Measurements from ENCODE around the gene IFI16. TPM values are rescaled to one million over a fixed set of nuclear protein-coding genes. Genes with fewer than 3 reads are reported as not detected.

The IFI16 gene
- total RNA-seq, 6 donors from 2014 or later, result 43.8 to 108 (median 66.2) TPM

Other genes starting within 250 kb of the IFI16 start
- gene OR6N1, start 237.7 kb upstream of the IFI16 start, total RNA-seq, result 1 to 10 TPM in 2 of 6 donors, under 1 TPM in 3, not detected in 1; 0.20 to 1.9 (median 0.57) TPM
- under 1 TPM in 2 of 6 donors, not detected in 4; 0.10 to 0.26 TPM for gene OR6N2, start 228.7 kb upstream of the IFI16 start, total RNA-seq
- 10 to 100 TPM; 16.2 to 83.3 (median 28.7) TPM for gene MNDA, start 178.6 kb upstream of the IFI16 start, total RNA-seq
- gene PYHIN1, start 78.4 kb upstream of the IFI16 start, total RNA-seq, result 10 to 100 TPM in 1 of 6 donors, 1 to 10 TPM in 5; 1.8 to 14.2 (median 5.6) TPM
- gene AIM2, start 66.9 kb downstream of the IFI16 start, total RNA-seq, result 1 to 10 TPM in 4 of 6 donors, under 1 TPM in 1, not detected in 1; 0.80 to 5.5 (median 2.7) TPM
- 10 to 100 TPM in 1 of 6 donors, 1 to 10 TPM in 4, under 1 TPM in 1; 0.98 to 16.0 (median 2.0) TPM for gene CADM3, start 161.7 kb downstream of the IFI16 start, total RNA-seq
- 100 to 1,000 TPM in 1 of 6 donors, 10 to 100 TPM in 4, 1 to 10 TPM in 1; 2.1 to 133 (median 38.4) TPM for gene ACKR1, start 195.0 kb downstream of the IFI16 start, total RNA-seq

Data from upper lobe of left lung (tissue), 6 donors.